ENCODE results near the gene CHST7. TPM values are rescaled to one million over a fixed set of nuclear protein-coding genes. Genes with fewer than 3 reads are reported as not detected.

The CHST7 gene
- total and polyA plus RNA-seq, 2 experiments from 2014 or later, result 7.6 to 27.2 TPM

DNA sequence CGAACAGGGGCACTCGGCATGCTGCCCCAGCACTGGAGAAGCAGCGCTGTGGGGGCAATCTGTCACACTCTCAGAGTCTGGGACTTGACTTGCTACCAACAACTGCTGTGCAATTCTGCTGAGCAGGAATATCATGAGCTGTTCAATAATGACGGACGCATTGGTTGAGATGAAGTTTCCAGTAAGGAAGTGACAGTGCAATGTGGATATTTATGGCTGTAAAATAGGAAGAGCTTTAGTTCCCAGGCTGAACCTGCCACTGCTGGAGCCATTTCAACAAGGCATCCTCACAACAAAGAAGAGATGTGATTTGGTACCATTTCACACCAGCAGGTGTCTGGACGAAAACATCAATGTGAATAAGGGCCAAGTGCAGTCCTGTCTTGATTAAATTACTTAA is 24.2 kb downstream of the CHST7 start:
- H3K27ac ChIP-seq (ENCODE audit: low read depth), result no peak overlapping the region
- H3K4me3 ChIP-seq, result no peak overlapping the region
- DNase-seq (ENCODE audit: low spot score) (no peak), ATAC-seq (no peak)
- TF ChIP-seq JUNB (IDR thresholded peaks at IDR 0.05; ENCODE audit: unreplicated experiment) (no peak), STAT1 (IDR thresholded peaks at IDR 0.05; ENCODE audit: unreplicated experiment) (no peak), CREB1 (CRISPR knock-in tag; IDR thresholded peaks at IDR 0.05; ENCODE audit: low read depth) (no peak), REST (IDR thresholded peaks at IDR 0.05; ENCODE audit: unreplicated experiment) (no peak), ZNF331 (CRISPR knock-in tag; IDR thresholded peaks at IDR 0.05; ENCODE audit: low read depth) (no peak), NANOG (IDR thresholded peaks at IDR 0.05; ENCODE audit: borderline replicate concordance) (no peak)
- TF ChIP-seq, protein P1, sequence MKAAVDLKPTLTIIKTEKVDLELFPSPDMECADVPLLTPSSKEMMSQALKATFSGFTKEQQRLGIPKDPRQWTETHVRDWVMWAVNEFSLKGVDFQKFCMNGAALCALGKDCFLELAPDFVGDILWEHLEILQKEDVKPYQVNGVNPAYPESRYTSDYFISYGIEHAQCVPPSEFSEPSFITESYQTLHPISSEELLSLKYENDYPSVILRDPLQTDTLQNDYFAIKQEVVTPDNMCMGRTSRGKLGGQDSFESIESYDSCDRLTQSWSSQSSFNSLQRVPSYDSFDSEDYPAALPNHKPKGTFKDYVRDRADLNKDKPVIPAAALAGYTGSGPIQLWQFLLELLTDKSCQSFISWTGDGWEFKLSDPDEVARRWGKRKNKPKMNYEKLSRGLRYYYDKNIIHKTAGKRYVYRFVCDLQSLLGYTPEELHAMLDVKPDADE (IDR thresholded peaks at IDR 0.05), result no peak
- H3K36me3 Mint-ChIP-seq (ENCODE audit: low read depth), result peaks cover 11% of the 10 kb centered on the region; the same call in 2 of the 3 replicates
- no peak overlapping the region for H2AFZ ChIP-seq
- no peaks in the 10 kb centered on the region for H3K36me3 ChIP-seq (ENCODE audit: insufficient read depth)
- no peaks in the 10 kb centered on the region for H3K4me1 ChIP-seq (ENCODE audit: insufficient read depth)
- H3F3A ChIP-seq (replicated peaks; ENCODE audit: low read depth), result no peaks in the 10 kb centered on the region
- H3K4me3 Mint-ChIP-seq, result no peak overlapping the region
- no peak overlapping the region for H3K27ac Mint-ChIP-seq
- peaks cover 2% of the 10 kb centered on the region for H3K27me3 Mint-ChIP-seq (ENCODE audit: insufficient read depth, low read depth, poor library complexity)
- no peaks in the 10 kb centered on the region for H3K9me3 Mint-ChIP-seq
- no peaks in the 10 kb centered on the region for H3K27me3 ChIP-seq (ENCODE audit: insufficient read depth)
- H3K4me1 Mint-ChIP-seq, result peaks cover 24% of the 10 kb centered on the region
- H3K9me2 ChIP-seq (ENCODE audit: insufficient read depth), result no peaks in the 10 kb centered on the region
- H4K20me1 ChIP-seq (replicated peaks; ENCODE audit: insufficient read depth), result no peaks in the 10 kb centered on the region
- no peak overlapping the region for H3K4me2 ChIP-seq
- H3K79me2 ChIP-seq (replicated peaks; ENCODE audit: insufficient read depth), result peaks cover 25% of the 10 kb centered on the region; the same call in 1 of the 2 replicates

DNA sequence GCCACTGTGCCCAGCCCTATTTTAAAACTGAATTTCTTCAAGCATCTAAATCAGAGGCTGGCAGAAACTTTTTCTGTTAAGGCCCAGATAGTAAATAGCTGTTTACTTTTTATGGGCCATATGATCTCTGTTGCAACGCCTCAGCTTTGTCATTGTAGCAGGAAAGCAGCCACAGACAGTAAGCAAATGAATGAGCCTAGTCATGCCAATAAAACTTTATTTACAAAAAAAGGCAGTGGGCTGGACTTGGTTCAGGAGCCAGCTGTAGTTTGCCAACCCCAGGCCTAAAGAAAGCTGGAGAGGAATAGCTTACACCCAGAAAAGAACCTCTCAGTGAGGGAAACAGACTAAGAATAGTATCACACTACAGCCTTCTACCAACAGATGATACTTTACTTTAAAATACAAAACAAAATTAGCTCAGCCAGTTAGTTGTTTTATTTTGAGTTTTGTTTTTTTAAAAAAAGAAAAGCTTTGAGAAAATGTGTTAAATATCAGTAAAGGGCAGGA is 25.5 kb downstream of the CHST7 start:
- Histone ChIP-seq H3K4me1 (ENCODE audit: insufficient read depth) (no peaks in the 10 kb centered on the region), H3K4me3 (no peak overlapping the region), H3K4me2 (no peak overlapping the region), H3K27me3 (ENCODE audit: insufficient read depth) (no peaks in the 10 kb centered on the region), H4K20me1 (replicated peaks; ENCODE audit: insufficient read depth) (no peaks in the 10 kb centered on the region), H3K9me2 (ENCODE audit: insufficient read depth) (no peaks in the 10 kb centered on the region), H2AFZ (no peak overlapping the region), H3K36me3 (ENCODE audit: insufficient read depth) (no peaks in the 10 kb centered on the region), H3F3A (replicated peaks; ENCODE audit: low read depth) (no peaks in the 10 kb centered on the region), H3K27ac (ENCODE audit: low read depth) (no peak overlapping the region), H3K79me2 (replicated peaks; ENCODE audit: insufficient read depth) (peaks cover 16% of the 10 kb centered on the region; the same call in 1 of the 2 replicates)
- Mint-ChIP-seq H3K36me3 (ENCODE audit: low read depth) (peaks cover 11% of the 10 kb centered on the region; the same call in 2 of the 3 replicates), H3K4me3 (no peak overlapping the region), H3K9me3 (no peaks in the 10 kb centered on the region), H3K27me3 (ENCODE audit: insufficient read depth, low read depth, poor library complexity) (peaks cover 2% of the 10 kb centered on the region), H3K4me1 (peaks cover 18% of the 10 kb centered on the region), H3K27ac (no peak overlapping the region)
- no peak for DNase-seq (ENCODE audit: low spot score)
- ATAC-seq, result no peak
- TF ChIP-seq EZH2 (IDR thresholded peaks at IDR 0.05; ENCODE audit: low read depth, unreplicated experiment), result no peak
- TF ChIP-seq CREB1 (CRISPR knock-in tag; IDR thresholded peaks at IDR 0.05; ENCODE audit: low read depth), result no peak
- TF ChIP-seq JUNB (IDR thresholded peaks at IDR 0.05; ENCODE audit: unreplicated experiment), result no peak
- no peak for TF ChIP-seq POLR2AphosphoS5 (IDR thresholded peaks at IDR 0.05; ENCODE audit: low read depth)
- no peak for TF ChIP-seq EZH2phosphoT487 (IDR thresholded peaks at IDR 0.05; ENCODE audit: unreplicated experiment)
- TF ChIP-seq ZNF462 (CRISPR knock-in tag; IDR thresholded peaks at IDR 0.05), result no peak
- TF ChIP-seq NANOG (IDR thresholded peaks at IDR 0.05; ENCODE audit: borderline replicate concordance), result no peak
